Dermis blood vessel endothelial cell (primary cell): Measurements from ENCODE around the gene ZNF804A. TPM values are rescaled to one million over a fixed set of nuclear protein-coding genes. Genes with fewer than 3 reads are reported as not detected.

Experiments used
- DNase-seq: peaks from one replicate; pipeline ENCODE4 v3.0.0; 2010
- total RNA-seq: library from RNA; depleted of rRNA; stranded (reverse); fragments of >200 nt; gene quantifications from 2 replicates; pipeline ENCODE4 v1.2.3, GENCODE V29; 2014

ZNF804A gene
- total RNA-seq, 1 donor from 2014 or later, result not detected

DNA sequence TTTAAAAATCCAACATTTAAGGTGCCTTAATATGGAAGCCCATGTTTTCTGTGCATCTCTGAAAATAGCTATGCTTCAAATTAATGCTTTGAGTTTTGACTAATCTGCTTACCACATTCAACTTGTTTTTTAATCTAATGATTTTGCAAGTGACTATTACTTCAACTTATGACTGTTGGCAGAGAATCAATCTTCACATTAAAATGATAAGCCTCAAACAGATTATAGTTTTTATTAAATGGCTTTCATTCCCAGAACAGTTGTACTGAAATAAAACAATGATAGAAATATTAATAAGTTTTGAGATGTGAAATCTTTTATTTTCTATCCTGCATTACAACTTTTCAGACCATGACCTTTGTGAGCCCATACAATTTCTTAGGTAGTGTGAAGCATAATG is 347.5 kb downstream of the ZNF804A start:
- DNase-seq, result no peak

DNA sequence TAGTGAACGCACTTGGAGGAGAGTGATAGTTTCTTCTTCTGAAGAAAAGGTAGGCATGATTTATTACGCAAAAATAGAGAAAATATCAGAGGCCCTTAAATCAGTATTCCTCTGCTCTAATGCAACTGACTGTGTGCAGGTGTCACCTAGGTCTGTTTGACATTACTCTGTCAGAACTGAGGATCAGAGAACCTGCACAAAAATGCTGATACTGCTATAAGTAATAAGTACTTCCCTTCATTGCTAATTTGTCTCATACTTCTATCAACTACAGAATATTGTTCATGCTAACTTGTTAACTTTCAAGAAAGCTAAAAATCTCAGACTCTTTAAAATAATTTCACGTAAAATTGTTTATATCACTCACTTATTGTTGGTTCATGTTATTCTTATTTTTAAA is 358.5 kb downstream of the ZNF804A start:
- no peak for DNase-seq

DNA sequence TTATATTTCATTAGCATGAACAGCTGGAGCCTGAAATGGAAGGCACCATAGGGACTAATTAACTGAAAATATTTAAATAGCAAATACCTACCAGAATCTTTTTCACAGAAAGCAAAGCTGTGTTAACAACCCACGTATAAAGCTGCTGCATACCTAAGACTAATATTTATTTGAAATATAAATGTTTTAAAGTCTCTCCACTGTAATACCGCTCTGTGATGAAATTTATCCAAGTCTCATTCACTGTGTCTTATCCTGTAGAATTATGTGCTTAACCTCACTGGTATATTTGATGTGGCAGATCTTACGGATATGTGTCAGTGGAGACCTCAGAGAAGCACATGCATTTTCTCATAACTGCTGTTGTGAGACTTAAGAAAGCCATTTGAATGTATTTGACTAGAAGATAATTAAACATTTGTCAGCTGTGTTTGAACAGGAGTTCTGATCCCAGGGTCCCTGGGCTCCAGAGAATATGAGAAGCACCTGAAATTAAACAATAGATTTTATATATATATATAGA is 373.3 kb downstream of the ZNF804A start:
- no peak for DNase-seq
